Measurements from ENCODE around the gene GATB. TPM values are rescaled to one million over a fixed set of nuclear protein-coding genes. Genes with fewer than 3 reads are reported as not detected.

The GATB gene
- total and polyA plus RNA-seq, 2 of the 4 experiments (the other 2 are of a cell fraction): 18.7 to 20.3 TPM

- Histone ChIP-seq H2AFZ (replicated peaks; ENCODE audit: low read length, poor library complexity) (peak overlapping the region; percentile 98), H4K91ac (ENCODE audit: insufficient read depth, low read depth, low read length) (0 out of 2 replicates have a peak overlapping the region, but pooled peaks have one; percentile 55), H3K18ac (ENCODE audit: low read depth, low read length) (no peak overlapping the region), H2BK15ac (ENCODE audit: low read depth, low read length) (no peak overlapping the region), H2BK20ac (ENCODE audit: low read depth, low read length) (no peak overlapping the region), H3K23ac (ENCODE audit: low read depth, low read length) (peak overlapping the region; percentile 60; the same call in 1 of the 2 replicates), H3K4me2 (ENCODE audit: low read depth, low read length) (peak overlapping the region; percentile 91), H3K9ac (ENCODE audit: low read depth, low read length) (peak overlapping the region; percentile 88; the same call in 1 of the 2 replicates), H2BK5ac (ENCODE audit: low read depth, low read length, poor library complexity, severe bottlenecking) (no peak overlapping the region), H2AK5ac (ENCODE audit: low read depth, low read length) (no peak overlapping the region), H4K20me1 (ENCODE audit: insufficient read depth, low read length) (no peaks in the 10 kb centered on the region), H2BK120ac (ENCODE audit: low read depth, low read length) (no peak overlapping the region), H3K4me3 (ENCODE audit: insufficient read depth, low read depth, low read length) (peak overlapping the region; percentile 89), H3K27ac (ENCODE audit: insufficient read depth, low read length) (no peak overlapping the region), H3K56ac (ENCODE audit: extremely low read depth, insufficient read depth, low read length) (no peak overlapping the region), H4K8ac (ENCODE audit: low read depth in 2 of 2, low read length in 2 of 2) (peak overlapping the region; percentile 99), H4K5ac (ENCODE audit: low read depth, low read length) (peak overlapping the region; percentile 98), H3K4ac (ENCODE audit: low read depth, low read length) (no peak overlapping the region), H3K9me1 (ENCODE audit: insufficient read depth, low read length) (no peaks in the 10 kb centered on the region; the same call in 1 of the 2 replicates), H3K79me1 (ENCODE audit: low read depth in 1 of 2, low read length in 2 of 2) (peaks cover 0 to 6% of the 10 kb centered on the region in 2 experiments; a peak in 1 of 4 replicates), H3K4me1 (ENCODE audit: control insufficient read depth, insufficient read depth, low read length) (no peaks in the 10 kb centered on the region), H3K9me3 (ENCODE audit: control insufficient read depth, insufficient read depth, low read length) (no peaks in the 10 kb centered on the region), H3K27me3 (ENCODE audit: control insufficient read depth, insufficient read depth, low read length) (no peaks in the 10 kb centered on the region), H2AK9ac (replicated peaks; ENCODE audit: low read depth, low read length, poor library complexity) (peak overlapping the region; percentile 74), H3K36me3 (ENCODE audit: control insufficient read depth, insufficient read depth, low read length) (no peaks in the 10 kb centered on the region), H3K14ac (replicated peaks; ENCODE audit: low read depth, low read length) (no peak overlapping the region)
- dilution Hi-C loops (cut with HindIII; ENCODE audit: low sequenced_read_pairs, unreplicated experiment): no loop called here
- no peak for TF ChIP-seq CEBPB (IDR thresholded peaks at IDR 0.05; ENCODE audit: low read depth, low read length)
- TF ChIP-seq NFE2L2 (IDR thresholded peaks at IDR 0.05; ENCODE audit: low read depth, low read length): no peak
- no peak for TF ChIP-seq MXI1 (IDR thresholded peaks at IDR 0.05; ENCODE audit: borderline replicate concordance, low read depth, low read length)
- TF ChIP-seq POLR2A (IDR thresholded peaks at IDR 0.05; ENCODE audit: low read depth, low read length): no peak
- in situ Hi-C loops (cut with MboI; ENCODE audit: low sequenced_read_pairs): no loop called here
- no CpG with 5 or more reads among the region's 3 CpGs for WGBS, 2 experiments (ENCODE audit: extremely low coverage in 2 of 2, insufficient read length in 1 of 2)
- CTCF ChIA-PET: interaction anchor here (1.1 kb wide), 1 partner anchor 15 kb away, joined by 3 read pairs; no protein-coding TSS in a partner anchor
- POLR2A ChIA-PET (ENCODE audit: unreplicated experiment): no interaction called here
- BruUV-seq (replicated peaks): no TSS peak
- no peak for DNase-seq
- intact Hi-C loops (cut with micrococcal nuclease): loop anchor here (5.0 kb wide), 4 partner anchors 68 to 918 kb away; no protein-coding TSS in a partner anchor
- ATAC-seq (ENCODE audit: low read depth): no peak
These were observed 805 bp downstream of the GATB start for GRCh38 chr4:151760002-151760401.

All from IMR-90 (cell line).